Lower lobe of right lung (tissue), 2 donors: ENCODE results near the gene ORC1. TPM values are rescaled to one million over a fixed set of nuclear protein-coding genes. Genes with fewer than 3 reads are reported as not detected.

Source experiments
- ATAC-seq, 2 donors: fragments of 200-7000 bp; cut with Tn5 transposase; one replicate each; pipeline ENCODE4 v1.9.1; 2020 to 2022; ENCODE audit warnings: mild to moderate bottlenecking in 2 of 2, moderate library complexity in 2 of 2
- DNase-seq: peaks from one replicate; pipeline ENCODE4 v3.0.0-alpha.2; 2020
- H3K27ac ChIP-seq: fragments of 200-600 bp; one replicate; pipeline ENCODE4 v1.8.0; 2022
- H3K27me3 ChIP-seq: fragments of 200-600 bp; one replicate; pipeline ENCODE4 v1.8.0; 2022; ENCODE audit warnings: low read depth
- H3K36me3 ChIP-seq: fragments of 200-600 bp; one replicate; pipeline ENCODE4 v1.8.0; 2022; ENCODE audit warnings: mild to moderate bottlenecking
- H3K4me1 ChIP-seq: fragments of 200-600 bp; one replicate; pipeline ENCODE4 v1.8.0; 2022
- H3K4me3 ChIP-seq: fragments of 200-600 bp; one replicate; pipeline ENCODE4 v1.8.0; 2022; ENCODE audit warnings: mild to moderate bottlenecking
- H3K9me3 ChIP-seq: fragments of 200-600 bp; one replicate; pipeline ENCODE4 v1.8.0; 2022
- CTCF ChIP-seq: fragments of 200-600 bp; IDR thresholded peaks from one replicate; pipeline ENCODE4 v1.8.0; 2022; ENCODE audit warnings: antibody characterized with exemption, mild to moderate bottlenecking
- intact Hi-C: fragments of 100-400 bp; cut with DNase I; formaldehyde crosslinking; loops from one replicate; pipeline ENCODE4 v1.11.0; 2022
- total RNA-seq: library from RNA; stranded (reverse); fragmentation: NEBNext Ultra II Directional; extraction: Animal tissue kit (Norgen Biotek cat#: 25700); gene quantifications from one replicate; pipeline ENCODE4 v1.2.1, GENCODE V29; 2021
- donor health status: DM: no; HTN: yes; CAD: no; lungs with severe emphysema.

ORC1 gene
- total RNA-seq, 1 donor from 2014 or later = 0.68 TPM

GRCh38 chr1:52404975-52405338 is 734 bp upstream of the ORC1 start:
- H3K27me3 ChIP-seq = no peaks in the 10 kb centered on the region
- H3K4me3 ChIP-seq = peak overlapping the region; percentile 86
- peaks cover 25% of the 10 kb centered on the region for H3K4me1 ChIP-seq
- H3K27ac ChIP-seq = peak overlapping the region; percentile 96
- no peak for TF ChIP-seq CTCF
- DNase-seq (no peak), ATAC-seq (no peak)
- H3K9me3 ChIP-seq = no peaks in the 10 kb centered on the region
- intact Hi-C loops = no loop called here
- H3K36me3 ChIP-seq = peaks cover 34% of the 10 kb centered on the region

DNA sequence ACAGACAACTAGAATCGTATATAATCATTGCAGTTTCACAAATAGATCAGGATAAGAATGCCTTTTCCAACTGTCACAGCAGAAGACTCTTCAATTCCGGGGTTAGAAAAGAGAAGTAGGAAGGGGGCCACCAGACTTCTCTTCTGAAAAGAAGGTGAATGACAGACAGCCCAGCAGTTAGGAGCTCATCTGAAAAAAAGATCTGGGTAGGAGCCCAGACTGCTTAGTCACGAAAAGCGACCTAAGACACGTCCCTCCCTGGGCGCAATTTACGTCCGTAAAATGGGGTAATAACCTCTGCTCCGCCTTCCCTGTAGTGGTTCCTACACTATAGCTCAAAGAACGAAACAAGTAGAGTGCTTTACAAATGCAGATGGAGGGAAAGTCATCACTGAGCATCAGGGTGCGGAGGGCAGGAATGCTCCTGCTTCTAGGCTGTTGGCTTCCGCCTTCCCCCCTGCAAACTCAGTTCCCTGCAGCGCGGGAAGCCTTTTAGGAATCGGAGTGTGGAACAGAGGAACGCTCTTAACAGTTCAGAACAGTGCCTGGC is 582 bp downstream of the ORC1 start:
- peaks cover 25% of the 10 kb centered on the region for H3K4me1 ChIP-seq
- intact Hi-C loops = no loop called here
- no peaks in the 10 kb centered on the region for H3K9me3 ChIP-seq
- peaks cover 21% of the 10 kb centered on the region for H3K36me3 ChIP-seq
- DNase-seq (no peak), ATAC-seq (peak; percentile 32 to 50)
- peak overlapping the region; percentile 86 for H3K4me3 ChIP-seq
- no peaks in the 10 kb centered on the region for H3K27me3 ChIP-seq
- H3K27ac ChIP-seq = peak overlapping the region; percentile 96
- no peak for TF ChIP-seq CTCF

GRCh38 chr1:52402860-52403240 is 1.4 kb downstream of the ORC1 start:
- intact Hi-C loops = no loop called here
- Histone ChIP-seq H3K27ac (no peak overlapping the region), H3K9me3 (no peaks in the 10 kb centered on the region), H3K36me3 (peaks cover 13% of the 10 kb centered on the region), H3K4me1 (peaks cover 25% of the 10 kb centered on the region), H3K4me3 (peak overlapping the region; percentile 86), H3K27me3 (no peaks in the 10 kb centered on the region)
- no peak for ATAC-seq
- no peak for DNase-seq
- TF ChIP-seq CTCF = no peak

- DNase-seq = no peak
- Histone ChIP-seq H3K36me3 (no peaks in the 10 kb centered on the region), H3K27me3 (no peaks in the 10 kb centered on the region), H3K9me3 (no peaks in the 10 kb centered on the region), H3K27ac (no peak overlapping the region), H3K4me3 (no peak overlapping the region), H3K4me1 (peaks cover 11% of the 10 kb centered on the region)
- no peak for ATAC-seq
- no peak for TF ChIP-seq CTCF
- intact Hi-C loops = no loop called here
Measured at GRCh38 chr1:52400131-52400530, 4.1 kb downstream of the ORC1 start.

GRCh38 chr1:52399629-52400028 is 4.6 kb downstream of the ORC1 start:
- Histone ChIP-seq H3K4me3 (no peak overlapping the region), H3K27ac (no peak overlapping the region), H3K36me3 (no peaks in the 10 kb centered on the region), H3K27me3 (no peaks in the 10 kb centered on the region), H3K9me3 (no peaks in the 10 kb centered on the region), H3K4me1 (peaks cover 9% of the 10 kb centered on the region)
- intact Hi-C loops = no loop called here
- DNase-seq (no peak), ATAC-seq (no peak)
- TF ChIP-seq CTCF = no peak

- Histone ChIP-seq H3K4me3 (no peak overlapping the region), H3K27ac (no peak overlapping the region), H3K36me3 (no peaks in the 10 kb centered on the region), H3K27me3 (no peaks in the 10 kb centered on the region), H3K4me1 (no peaks in the 10 kb centered on the region), H3K9me3 (no peaks in the 10 kb centered on the region)
- no peak for TF ChIP-seq CTCF
- ATAC-seq (no peak), DNase-seq (no peak)
- intact Hi-C loops = no loop called here
Measured at GRCh38 chr1:52393174-52393573, 11.0 kb downstream of the ORC1 start.
